UCSD-AML1 (cell line): ENCODE results near the gene ADGRV1.
"Not testable (repeated sequence)": the region's sequence is repeated elsewhere in the genome, so short reads cannot be mapped to it uniquely, and the experiment has no call there.

ENCODE experiments used
- DNase-seq: peaks from one replicate; lab custom pipeline; 2025; ENCODE audit not compliant: unreplicated experiment; lab: John Stamatoyannopoulos, UW

ADGRV1 gene

GRCh38 chr5:90894866-90895420 lies 336.3 kb downstream of the ADGRV1 start:
- no peak for DNase-seq

DNA sequence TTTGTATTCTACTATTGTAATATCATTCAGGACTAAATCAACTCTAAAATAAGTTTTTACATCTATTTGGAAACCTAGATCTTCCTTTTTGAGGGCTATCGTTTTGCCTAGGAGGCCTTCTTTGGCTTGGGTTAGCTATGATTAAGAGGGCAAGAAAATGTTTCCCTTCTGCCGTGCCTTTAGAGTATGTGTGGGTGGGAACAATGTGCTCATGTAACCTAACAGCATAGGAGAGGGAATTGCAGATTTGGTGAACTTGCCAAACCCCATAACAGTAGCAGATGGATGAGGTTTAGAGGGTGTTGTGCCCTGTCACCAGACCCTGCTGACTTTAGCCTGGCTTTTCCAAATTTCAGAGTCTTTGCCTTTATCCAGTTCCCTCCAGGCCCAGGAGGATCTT lies 339.0 kb downstream of the ADGRV1 start:
- DNase-seq: no peak

GRCh38 chr5:90898326-90899013 lies 339.9 kb downstream of the ADGRV1 start:
- DNase-seq: no peak

- no peak for DNase-seq
Measured at GRCh38 chr5:90899014-90899604, 340.5 kb downstream of the ADGRV1 start.

DNA sequence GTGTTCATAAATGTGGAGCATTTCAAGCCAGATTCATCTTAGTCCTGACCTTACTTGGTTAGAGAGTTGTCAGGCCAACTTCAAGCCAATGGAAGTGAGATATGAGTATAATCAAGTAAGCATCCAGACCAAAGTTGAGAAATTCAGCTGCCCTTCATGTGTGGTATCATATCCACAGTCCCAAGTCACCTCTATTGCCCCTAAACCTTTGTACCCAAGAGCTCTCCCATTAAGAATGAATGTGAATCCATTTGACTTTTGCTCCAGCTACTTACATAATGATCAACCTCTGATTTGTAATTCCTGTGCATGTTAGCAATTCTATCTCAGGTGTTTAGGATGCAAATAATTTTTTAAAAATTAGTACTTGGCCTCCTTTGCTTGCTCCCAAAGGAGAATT lies 342.7 kb downstream of the ADGRV1 start:
- DNase-seq: no peak

DNA sequence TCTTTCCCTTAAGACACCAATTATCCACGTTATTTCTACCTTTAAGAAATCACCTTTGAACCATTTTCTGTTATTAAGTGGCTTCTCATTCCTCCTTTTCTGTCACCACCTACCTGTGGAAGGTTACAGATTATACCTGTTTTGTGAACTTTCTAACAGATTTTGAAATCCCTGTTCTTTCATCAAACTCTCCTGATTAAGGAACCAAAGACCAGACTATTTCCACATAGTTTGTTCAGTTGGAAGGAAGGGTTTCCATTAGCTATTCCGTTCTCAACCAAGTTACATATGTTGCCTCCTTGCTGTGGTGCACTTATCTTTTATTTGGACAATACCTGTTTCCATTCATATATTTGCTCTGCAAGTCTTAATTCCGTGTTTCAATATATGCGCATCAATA lies 343.6 kb downstream of the ADGRV1 start:
- no peak for DNase-seq

DNA sequence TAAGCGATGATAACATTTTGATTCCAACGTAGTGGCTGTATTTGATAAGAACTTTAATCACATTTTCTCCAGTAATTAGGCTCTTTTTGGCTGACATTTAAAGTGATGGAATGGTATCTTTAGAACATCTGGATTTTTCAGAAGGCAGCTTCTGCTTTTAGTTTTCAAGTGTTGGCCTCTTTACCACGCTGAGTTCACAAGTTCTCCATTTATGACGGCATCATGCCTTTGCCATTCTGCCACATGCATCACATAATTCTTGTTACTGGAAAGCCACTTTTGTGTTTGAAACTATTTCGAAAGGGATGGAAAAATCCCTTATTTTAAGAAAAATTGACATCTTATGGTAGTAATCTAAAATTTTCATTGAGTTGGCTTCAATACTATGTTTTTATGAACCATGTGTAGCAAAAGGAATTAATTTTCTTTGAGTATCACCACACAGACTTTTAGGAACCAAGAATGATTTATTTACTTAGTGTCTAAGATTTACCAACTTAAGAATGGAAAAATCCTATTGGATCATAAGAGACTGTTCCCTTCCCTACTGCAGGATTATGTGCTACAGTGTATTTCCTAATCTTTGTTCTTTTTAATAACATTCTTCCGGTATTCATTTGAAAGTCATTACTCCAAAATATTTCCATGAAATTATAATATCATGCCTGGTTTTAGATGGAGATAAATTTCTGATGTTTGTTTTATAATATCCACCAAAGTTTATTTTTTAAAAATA lies 344.2 kb downstream of the ADGRV1 start:
- no peak for DNase-seq

DNA sequence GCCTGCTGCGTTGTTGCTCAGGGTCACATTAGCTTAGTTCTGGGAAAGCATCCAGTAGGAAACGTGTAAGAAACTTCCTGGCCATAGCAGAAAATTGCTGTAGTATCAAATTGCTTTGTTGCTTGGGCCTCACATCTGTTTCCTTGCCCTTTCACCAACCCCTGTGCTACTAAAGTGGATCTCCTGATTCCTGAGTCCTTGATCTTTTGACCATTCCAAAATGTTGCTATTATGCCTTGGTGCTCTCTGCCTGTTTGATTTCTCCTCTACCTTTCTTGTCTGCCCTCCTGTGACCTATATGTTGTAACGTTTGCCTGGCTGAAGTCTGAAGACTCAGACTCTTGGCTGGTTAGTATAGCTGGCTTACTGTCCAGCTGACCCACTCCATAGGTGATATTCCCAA lies 350.5 kb downstream of the ADGRV1 start:
- DNase-seq: no peak

GRCh38 chr5:90909940-90910339 lies 351.3 kb downstream of the ADGRV1 start:
- DNase-seq: no peak

DNA sequence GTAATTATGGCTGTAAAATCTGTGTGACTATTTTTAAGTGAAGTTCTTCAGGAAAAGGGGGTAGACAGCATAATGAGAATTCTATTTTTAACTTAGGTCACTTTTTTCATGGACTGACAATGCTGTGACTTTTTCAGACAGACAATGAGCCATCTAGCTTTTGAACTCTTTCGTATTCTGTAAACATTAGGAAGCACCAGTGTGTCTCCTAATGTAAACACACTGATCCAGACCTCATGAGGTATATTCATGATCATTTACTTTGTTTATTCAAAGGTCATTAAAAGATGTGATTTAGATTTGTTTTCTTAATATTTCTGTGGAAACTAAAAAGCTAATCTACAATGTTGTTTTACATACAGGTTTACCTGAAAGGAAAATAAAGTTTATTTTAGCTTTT lies 352.6 kb downstream of the ADGRV1 start:
- no peak for DNase-seq

DNA sequence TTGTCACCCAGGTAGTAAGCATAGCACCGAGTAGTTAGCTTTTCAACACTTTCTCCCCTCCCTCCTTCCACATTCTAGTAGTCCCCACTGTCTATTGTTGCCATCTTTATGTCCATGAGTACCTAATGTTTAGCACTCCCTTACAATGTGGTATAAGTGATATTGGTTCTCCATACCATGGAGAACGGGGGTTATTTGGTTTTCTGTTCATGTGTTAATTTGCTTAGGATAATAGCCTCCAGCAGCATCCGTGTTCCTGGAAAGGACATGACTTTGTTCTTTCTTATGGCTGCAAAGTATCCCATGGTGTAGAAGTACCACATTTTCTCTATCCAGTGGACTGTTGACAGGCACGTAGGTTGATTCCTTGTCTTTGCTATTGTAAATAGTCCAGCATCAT lies 353.9 kb downstream of the ADGRV1 start:
- DNase-seq: no peak

DNA sequence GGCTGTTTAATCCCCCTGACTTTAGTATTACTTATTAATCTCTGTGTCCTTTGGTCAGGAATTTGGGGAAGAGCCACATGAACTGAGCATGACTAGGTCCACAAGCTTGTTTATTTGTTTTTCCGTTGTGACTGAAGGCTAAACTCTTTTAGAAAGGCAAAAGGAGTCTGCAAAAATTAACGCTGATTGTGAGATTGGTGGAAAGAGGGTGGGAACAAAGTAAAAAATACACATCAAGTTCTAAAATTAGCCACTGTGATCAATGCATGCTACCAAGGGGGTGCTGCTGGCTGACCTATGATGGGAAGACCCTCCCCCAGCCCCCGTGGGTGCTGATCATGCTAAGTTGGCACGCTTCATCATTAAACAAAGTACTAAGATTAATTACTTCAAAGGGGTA lies 356.8 kb downstream of the ADGRV1 start:
- DNase-seq: no peak

DNA sequence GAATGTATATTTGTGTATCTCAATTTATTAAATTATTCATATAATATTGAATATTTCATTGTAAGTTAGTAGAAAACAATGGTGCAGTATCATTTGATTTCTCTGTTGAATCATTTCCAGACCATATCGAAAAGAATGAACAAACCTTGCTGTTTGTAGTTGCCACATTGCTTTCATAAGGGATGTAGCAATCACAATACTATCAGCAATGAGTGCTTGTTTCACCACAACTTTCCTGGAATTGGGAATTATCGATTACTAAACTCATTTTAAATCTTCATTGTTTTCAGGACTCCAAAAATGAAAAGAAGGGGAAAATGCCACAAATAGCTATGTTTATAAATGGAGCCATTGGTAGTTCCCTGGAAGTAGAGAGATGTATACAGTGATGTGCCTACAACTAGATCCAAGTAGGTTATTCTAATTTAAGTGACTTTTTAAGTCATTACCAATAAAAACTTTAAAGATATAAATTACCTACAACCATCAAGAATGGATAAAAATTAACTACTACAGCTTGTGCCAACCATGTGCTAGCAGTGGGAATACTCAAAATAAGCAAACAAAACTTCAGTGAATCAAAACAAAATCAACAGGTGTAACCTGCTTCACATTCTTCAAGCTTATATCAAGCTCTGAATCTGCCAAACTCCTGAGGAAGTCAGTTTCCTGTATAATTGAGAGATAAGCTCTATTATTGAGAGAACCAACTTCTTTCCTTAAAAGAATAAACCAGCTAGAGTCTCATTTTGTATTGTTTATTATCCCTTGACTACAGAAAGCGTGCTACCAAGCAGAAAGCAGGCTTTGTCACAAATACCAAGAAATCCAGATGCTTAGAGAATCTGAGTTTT lies 358.6 kb downstream of the ADGRV1 start:
- no peak for DNase-seq

DNA sequence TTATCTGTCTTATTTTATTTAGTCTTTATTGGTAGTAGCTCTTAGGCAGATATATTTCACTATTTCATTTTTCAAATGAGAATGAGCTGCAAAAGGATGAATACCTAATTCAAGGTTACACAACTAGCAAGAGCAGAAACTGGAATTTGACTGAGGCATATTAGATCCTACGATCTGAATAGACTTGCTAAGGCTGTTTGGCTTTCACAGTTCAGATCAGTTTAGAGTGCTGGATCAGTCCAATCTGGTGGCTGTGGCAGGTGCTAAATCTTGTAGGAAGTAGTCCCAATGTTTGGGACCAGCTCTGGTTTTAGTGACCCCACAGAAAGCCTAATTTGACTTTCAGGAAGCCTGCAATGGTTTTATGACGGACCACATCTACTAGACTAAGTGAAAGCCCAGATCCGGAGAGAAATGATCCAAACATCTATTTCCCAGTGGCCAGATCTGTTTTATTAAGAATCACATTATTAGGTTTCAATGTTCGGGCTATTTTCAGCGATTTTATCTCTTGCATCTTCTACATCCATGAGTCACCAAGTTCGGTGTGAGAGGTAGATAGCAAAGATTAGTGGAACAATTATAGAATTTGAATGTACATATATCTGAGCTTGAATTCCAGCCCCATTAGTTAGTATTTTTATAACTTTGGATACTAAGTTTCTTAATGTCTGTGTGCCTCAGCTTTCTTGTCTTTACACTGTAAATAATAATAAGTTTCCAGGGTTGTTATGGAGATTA lies 359.5 kb downstream of the ADGRV1 start:
- DNase-seq: no peak

- no peak for DNase-seq
Measured at GRCh38 chr5:90921418-90921973, 362.9 kb downstream of the ADGRV1 start.

- DNase-seq: not testable (repeated sequence)
Measured at GRCh38 chr5:90924222-90924621, 365.6 kb downstream of the ADGRV1 start.

DNA sequence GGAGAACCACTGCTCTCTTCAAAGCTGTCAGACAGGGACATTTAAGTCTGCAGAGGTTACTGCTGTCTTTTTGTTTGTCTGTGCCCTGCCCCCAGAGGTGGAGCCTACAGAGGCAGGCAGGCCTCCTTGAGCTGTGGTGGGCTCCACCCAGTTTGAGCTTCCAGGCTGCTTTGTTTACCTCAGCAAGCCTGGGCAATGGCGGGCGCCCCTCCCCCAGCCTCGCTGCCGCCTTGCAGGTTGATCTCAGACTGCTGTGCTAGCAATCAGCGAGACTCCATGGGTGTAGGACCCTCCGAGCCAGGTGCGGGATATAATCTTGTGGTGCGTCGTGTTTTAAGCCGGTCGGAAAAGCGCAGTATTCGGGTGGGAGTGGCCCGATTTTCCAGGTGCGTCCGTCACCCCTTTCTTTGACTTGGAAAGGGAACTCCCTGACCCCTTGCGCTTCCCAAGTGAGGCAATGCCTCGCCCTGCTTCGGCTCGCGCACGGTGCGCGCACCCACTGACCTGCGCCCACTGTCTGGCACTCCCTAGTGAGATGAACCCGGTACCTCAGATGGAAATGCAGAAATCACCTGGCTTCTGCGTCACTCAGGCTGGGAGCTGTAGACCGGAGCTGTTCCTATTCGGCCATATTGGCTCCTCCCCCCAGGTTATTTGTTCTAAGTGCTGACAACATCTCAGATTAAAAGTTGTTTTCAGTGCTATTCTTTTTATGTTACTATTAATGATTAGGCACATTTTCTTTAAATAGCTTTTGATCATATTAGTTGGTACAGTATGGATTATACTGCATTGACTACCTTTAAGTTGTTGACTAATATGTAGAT lies 370.6 kb downstream of the ADGRV1 start:
- not testable (repeated sequence) for DNase-seq

DNA sequence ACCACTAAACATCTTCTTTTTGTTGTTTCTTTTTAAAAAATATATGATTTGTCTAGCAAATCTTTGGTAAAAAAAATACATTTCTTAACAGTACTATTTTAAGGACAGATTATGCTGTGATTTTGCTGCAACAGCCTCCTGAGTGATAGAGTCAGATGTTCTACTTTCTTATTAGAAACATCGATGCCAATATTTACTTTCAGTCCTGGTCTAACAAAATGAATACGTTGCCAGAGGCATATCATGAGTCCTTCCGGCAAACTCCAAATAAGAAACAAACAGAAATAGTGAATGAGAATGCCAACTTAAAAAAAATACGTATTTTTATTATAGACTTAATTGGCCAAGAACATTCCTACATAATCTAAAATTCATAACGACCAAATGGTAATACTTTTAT lies 371.5 kb downstream of the ADGRV1 start:
- no peak for DNase-seq

DNA sequence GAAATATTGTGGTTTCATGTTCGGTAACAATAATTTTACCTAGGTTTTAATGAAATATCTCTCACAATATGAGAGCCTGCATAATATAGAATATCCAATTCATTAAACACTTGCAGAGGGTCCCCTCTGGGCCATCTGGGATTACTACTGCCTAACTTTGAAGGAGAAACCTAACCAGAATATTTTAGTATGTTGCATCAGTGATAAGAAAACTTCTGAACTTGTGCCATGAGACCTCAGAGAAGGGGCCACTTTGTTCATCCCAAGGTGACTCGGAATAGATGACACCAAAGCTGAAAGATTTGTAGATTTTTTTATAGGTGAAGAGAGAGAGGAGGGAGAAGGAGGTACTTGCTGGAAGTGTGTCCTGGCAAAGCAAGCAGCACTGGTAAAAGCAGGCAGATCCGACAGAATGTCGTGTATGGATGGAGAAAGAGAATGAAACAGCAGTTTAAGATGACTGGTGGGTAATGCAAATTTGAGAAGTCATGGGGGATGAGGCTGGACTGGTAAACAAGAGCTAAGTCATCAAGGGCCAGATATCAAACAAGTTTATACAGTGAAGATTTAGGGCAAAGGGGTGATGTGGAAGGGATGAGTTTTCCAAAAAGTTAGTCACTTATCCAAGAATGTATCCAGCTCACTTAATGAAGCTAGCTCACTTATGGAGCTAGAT lies 372.3 kb downstream of the ADGRV1 start:
- no peak for DNase-seq
